GM12874 (cell line): Measurements from ENCODE around the gene MEGF11.

Source experiments
- CTCF ChIP-seq: IDR thresholded peaks from 2 replicates; pipeline ENCODE4 v1.5.1; 2011; ENCODE audit warnings: low read depth, mild to moderate bottlenecking, control low read depth, low read length, moderate library complexity; ENCODE audit not compliant: insufficient read depth

MEGF11 gene

GRCh38 chr15:66241087-66241907, 12.3 kb downstream of the MEGF11 start:
- TF ChIP-seq CTCF: no peak

- no peak for TF ChIP-seq CTCF
These were observed 13.2 kb downstream of the MEGF11 start for GRCh38 chr15:66240240-66240794.

GRCh38 chr15:66239514-66239913, 14.0 kb downstream of the MEGF11 start:
- no peak for TF ChIP-seq CTCF

GRCh38 chr15:66238318-66238717, 15.2 kb downstream of the MEGF11 start:
- no peak for TF ChIP-seq CTCF

GRCh38 chr15:66237513-66238235, 15.9 kb downstream of the MEGF11 start:
- no peak for TF ChIP-seq CTCF

- no peak for TF ChIP-seq CTCF
These were observed 16.7 kb downstream of the MEGF11 start for GRCh38 chr15:66236806-66237375.

- TF ChIP-seq CTCF: no peak
These were observed 17.7 kb downstream of the MEGF11 start for GRCh38 chr15:66235866-66236265.
